Measurements from ENCODE around the gene ARID3A.

Gene ARID3A

GRCh38 chr19:913080-913748 lies 12.6 kb upstream of the ARID3A start, which contains the start of gene R3HDM4:
R3HDM4 (minus strand) TSS chr19:913219; CDS start chr19:913157, 62 bp downstream.
- DNase-seq (ENCODE audit: low read depth), result no peak

GRCh38 chr19:916645-917322 lies 9.1 kb upstream of the ARID3A start:
- no peak for DNase-seq (ENCODE audit: low read depth)

- no peak for DNase-seq (ENCODE audit: low read depth)
Observed at GRCh38 chr19:917323-918151, 8.3 kb upstream of the ARID3A start, which contains the start of gene KISS1R. KISS1R (plus strand) TSS chr19:917333; CDS start chr19:917503, 170 bp downstream.

DNA sequence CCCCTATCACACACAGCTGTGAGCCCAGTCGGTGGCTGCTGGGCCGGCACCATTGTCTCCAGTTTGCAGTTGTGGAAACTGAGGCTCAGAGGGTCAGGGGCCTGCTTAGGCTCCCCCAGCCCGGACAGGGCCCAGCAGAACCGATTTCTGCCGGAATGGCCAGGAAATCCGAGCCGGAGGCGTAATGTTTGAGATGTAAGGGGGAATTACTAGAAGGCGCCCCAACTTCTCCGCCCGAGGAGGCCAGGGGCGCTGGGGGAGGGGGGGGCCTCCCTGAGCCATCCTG lies 7.7 kb upstream of the ARID3A start:
- DNase-seq (ENCODE audit: low read depth), result no peak

DNA sequence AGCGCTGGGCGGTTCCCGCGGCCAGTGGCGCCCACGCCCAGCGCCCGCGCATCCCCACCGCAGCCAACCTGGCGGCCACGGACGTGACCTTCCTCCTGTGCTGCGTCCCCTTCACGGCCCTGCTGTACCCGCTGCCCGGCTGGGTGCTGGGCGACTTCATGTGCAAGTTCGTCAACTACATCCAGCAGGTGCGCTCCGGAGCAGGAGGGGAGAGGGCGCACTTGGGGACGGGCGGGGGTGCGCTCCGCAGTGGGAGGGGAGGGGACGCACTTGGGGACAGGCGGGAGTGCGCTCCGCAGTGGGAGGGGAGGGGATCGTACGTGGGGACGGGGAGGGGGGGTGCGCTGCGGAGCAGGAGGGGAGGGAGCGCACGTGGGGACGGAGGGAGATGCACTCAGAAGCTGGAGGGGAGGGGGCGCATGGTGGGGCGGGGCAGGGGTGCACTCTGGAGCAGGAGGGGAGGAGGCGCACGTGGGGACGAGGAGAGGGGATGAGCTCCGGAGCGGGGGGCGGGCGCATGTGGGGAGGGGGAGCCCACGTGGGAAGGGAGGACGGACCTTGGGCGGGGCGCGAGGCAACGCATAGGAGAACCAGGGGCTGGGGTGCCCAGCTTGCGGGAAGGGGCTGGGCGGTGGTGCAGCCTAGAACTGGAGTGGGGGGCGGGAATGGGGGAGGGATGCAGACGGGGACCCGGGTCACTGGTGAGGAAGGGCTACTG lies 7.2 kb upstream of the ARID3A start:
- DNase-seq (ENCODE audit: low read depth), result no peak

DNA sequence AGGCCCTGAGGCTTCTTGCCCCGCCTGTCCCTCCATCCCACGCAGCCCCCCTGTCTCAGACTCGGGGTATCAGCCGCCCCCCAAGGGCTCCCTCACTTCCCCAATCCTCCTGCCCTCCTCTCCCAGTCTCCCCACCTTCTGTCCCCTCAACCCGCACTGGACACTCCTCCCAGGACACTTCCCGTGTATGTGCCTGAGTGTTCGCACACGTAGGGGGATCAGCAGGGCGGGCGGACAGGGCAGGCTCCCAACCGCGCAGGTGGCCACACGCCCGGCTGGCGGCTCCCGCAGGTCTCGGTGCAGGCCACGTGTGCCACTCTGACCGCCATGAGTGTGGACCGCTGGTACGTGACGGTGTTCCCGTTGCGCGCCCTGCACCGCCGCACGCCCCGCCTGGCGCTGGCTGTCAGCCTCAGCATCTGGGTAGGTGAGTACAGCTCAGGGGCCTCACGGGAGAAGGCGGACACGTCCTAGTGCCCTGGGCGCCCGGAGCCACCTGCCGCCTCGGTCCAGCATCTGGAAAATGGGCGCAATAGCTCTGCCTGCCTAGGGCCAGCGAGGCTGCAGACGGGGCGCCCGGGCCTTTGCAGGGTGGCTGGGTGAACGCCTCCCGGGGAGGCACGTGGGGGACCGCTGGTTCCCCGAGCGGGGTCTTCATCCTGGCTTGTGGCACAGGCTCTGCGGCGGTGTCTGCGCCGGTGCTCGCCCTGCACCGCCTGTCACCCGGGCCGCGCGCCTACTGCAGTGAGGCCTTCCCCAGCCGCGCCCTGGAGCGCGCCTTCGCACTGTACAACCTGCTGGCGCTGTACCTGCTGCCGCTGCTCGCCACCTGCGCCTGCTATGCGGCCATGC lies 6.4 kb upstream of the ARID3A start:
- DNase-seq (ENCODE audit: low read depth), result no peak

GRCh38 chr19:920051-920864 lies 5.6 kb upstream of the ARID3A start:
- DNase-seq (ENCODE audit: low read depth), result no peak

DNA sequence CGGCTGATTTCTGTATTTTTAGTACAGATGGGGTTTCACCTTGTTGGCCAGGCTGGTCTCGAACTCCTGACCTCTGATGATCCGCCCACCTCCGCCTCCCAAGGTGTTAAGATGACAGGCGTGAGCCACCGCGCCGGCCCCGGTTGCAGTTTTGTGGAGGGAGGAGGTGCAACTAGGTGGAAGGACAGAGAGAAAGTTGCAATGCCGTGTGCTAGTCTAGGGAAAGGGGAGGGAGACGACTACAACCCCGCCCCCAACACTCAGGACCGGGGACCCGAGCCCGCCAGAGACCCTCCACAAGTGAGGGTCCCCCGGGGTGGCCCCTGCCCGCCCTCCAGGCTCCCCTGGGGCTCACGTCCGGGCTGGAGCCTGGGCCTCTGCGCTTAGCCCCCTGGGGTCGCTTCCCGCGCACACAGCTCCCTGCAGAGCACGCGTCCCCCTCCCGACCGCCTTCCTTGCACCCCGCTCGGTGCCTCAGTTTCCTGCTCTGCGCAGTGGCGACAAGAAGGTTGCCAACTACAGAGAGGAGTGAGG lies 1.2 kb upstream of the ARID3A start:
- DNase-seq (ENCODE audit: low read depth), result no peak

DNA sequence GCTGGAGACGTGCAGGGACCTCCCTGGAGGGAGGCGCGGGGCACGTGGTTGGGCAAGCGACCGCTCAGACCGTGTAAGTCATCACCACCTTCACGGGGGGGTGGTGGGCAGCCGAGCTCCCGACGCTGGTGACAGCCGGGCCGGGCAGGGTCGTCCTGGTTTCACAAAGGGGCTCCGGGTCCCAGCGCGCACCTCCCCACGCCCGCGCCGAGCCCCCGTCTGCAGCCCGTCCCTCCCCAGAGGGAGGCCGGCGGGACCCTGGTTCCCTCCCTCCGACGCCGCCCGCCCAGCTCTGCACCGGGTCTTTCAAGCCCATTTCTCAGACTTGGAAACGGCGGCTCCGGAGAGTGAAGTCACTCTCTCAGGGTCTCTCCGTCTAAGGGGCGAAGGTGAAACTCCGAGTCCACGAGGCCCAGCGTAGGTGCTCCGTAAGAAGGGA lies 729 bp upstream of the ARID3A start:
- no peak for DNase-seq (ENCODE audit: low read depth)

GRCh38 chr19:926323-926588 lies 421 bp downstream of the ARID3A start:
- DNase-seq (ENCODE audit: low read depth), result no peak

GRCh38 chr19:926589-927350 lies 935 bp downstream of the ARID3A start:
- DNase-seq (ENCODE audit: low read depth), result no peak

DNA sequence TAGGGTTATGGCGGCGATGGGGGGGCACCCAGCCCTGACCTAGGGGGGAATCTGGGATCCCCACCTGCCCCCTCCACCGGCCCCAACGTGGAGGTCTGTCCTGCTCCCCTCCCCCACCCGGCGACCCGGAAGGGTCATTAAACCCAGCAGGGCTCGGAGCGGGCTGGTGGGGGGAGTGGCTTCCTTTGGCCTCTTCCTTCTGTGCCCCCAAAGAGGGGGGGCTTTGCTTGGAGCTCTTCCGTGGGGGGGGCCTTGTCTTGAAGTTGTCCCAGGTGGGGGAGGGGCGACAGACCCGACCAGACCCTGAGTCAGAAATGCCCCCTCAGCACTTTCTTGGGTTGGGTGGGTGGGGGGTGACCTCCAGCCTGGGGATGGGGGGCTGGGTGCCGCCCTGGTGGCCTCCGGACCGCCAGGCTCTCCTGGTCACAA lies 1.5 kb downstream of the ARID3A start:
- DNase-seq (ENCODE audit: low read depth), result no peak

DNA sequence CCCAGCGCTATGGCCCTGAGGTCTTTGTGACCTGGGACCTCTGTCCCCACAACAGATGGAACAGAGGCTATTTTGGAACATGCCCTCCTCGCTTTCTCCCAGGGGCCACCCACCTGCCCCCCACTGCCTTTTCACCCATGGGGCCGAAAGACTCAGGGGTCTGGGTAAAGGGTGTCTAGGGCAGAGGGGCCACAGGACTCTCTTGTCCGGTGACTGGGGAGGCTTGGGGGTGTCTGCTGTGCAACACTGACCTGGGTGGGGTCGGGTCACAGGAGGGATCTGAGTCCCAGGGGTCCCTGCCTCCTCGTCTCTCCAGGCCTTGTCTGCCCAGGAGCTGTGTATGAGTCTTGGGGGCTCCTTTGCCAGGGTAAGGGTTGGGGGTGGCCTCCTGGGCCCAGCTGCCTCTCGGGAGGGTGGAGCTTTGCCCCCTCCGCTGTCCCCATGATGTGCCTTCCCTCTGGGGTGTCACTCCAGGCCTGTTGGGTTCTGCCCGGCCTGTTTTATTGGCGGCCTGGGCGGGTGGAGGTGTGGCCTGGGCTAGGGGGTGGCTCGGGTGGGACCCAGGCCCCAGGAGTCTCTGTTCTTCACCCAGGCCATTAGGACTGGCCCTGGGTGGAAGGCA lies 2.1 kb downstream of the ARID3A start:
- no peak for DNase-seq (ENCODE audit: low read depth)

- DNase-seq (ENCODE audit: low read depth), result no peak
Observed at GRCh38 chr19:928471-929202, 2.8 kb downstream of the ARID3A start.

DNA sequence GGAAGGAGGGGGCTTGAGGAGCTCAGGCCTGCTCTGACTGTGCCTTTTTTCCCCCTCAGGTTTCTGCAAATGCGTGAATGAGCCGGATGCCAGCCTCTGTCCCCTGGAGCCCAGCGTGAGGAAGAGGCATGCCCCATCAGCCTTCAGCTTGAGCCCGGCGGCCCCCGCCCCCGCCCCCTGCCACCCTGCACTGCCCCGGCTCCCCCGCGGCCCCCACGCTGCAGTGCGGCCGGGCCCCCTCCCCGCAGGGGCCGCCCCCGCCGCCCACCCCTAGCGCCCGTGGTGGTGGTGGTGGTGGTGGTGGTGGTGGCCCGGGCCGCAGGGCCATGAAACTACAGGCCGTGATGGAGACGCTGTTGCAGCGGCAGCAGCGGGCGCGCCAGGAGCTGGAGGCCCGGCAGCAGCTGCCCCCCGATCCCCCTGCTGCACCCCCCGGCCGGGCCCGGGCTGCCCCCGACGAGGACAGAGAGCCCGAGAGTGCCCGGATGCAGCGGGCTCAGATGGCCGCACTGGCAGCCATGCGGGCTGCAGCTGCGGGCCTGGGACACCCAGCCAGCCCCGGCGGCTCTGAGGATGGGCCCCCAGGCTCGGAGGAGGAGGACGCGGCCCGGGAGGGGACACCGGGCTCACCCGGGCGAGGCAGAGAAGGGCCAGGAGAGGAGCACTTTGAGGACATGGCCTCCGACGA lies 3.5 kb downstream of the ARID3A start:
- no peak for DNase-seq (ENCODE audit: low read depth)

- no peak for DNase-seq (ENCODE audit: low read depth)
Observed at GRCh38 chr19:929891-930258, 4.0 kb downstream of the ARID3A start.

GRCh38 chr19:931860-932647 lies 6.2 kb downstream of the ARID3A start:
- no peak for DNase-seq (ENCODE audit: low read depth)

Data from non-pigmented ciliary epithelial cell (primary cell).